GM12878 (cell line): ENCODE measurements around the gene NOC2L.

Experiments used
- SIN3A ChIP-seq: IDR thresholded peaks from 2 replicates; pipeline ENCODE4 v1.6.1; 2012; ENCODE audit warnings: low read depth, low read length, improper control_type of control experiment
- SREBF1 ChIP-seq: IDR thresholded peaks from 2 replicates; pipeline ENCODE4 v1.6.1; 2012; ENCODE audit warnings: mild to moderate bottlenecking, low read length

DNA sequence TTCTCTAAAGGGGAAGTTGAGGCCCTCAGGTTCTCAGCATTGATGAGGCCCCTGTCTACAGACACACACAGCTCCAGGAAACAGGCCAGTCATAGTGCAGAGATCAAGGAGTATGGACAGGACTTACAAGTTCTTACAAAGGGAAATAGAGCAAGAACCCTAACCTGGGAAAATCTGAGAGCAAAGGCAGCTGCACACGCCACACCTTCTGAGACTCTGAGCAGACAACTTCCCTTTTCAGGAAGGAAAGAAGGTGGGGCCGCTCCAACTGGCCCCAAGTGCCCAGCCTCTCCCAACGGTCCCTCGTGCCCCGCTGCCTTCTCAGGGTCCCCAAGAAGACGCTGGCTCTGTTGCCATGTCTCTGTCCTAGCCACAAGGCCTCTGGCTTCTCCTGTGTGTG lies 3.6 kb downstream of the NOC2L start:
- TF ChIP-seq SREBF1: no peak
- TF ChIP-seq SIN3A: no peak
